GM12865 (cell line): Measurements from ENCODE around the gene CDC42BPB.

Experiments used
- DNase-seq: peaks from one replicate; pipeline ENCODE4 v3.0.0; 2010; ENCODE audit warnings: low read depth
- H3K4me3 ChIP-seq: 2 replicates; pipeline ENCODE4 v1.5.1; 2011; ENCODE audit warnings: mild to moderate bottlenecking, low read depth, low read length, control low read depth
- CTCF ChIP-seq: IDR thresholded peaks from 2 replicates; pipeline ENCODE4 v1.5.1; 2011; ENCODE audit warnings: low read length, control low read depth, low read depth, inconsistent platforms; ENCODE audit not compliant: insufficient read depth; ENCODE audit errors: missing control alignments

CDC42BPB gene

DNA sequence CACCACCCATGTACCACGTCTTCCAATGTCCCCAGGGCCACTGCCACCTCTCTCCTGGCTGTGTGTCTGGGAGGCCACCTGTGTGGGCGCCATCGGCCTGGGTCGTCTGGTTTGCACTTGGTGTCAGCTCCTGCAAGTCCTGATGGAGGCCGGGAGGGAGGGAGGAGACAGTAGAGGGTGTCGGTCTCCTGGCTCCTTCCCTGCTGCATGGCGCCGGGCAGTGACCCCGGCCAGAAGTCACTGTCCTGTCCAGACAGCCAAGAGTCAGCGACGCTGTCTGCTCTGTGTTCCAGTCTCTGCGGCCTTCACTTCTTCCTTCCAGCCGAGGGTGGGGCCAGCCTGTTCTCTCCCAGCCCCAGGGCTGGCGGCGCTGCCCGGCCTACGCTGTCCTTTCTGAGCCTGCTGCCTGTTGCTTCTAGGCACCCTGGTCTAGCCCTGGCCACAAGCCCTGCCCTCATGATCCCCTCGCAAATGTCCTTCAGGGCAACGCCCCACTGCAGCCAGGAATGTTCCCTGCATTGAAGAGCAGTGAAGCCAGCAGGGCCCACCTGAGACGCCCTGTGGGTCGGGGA, 13.7 kb upstream of the CDC42BPB start:
- no peak overlapping the region for H3K4me3 ChIP-seq
- TF ChIP-seq CTCF, result no peak
- no peak for DNase-seq

- H3K4me3 ChIP-seq, result no peak overlapping the region
- TF ChIP-seq CTCF, result no peak
- DNase-seq, result no peak
Measured at GRCh38 chr14:103070263-103070885, 13.0 kb upstream of the CDC42BPB start.

DNA sequence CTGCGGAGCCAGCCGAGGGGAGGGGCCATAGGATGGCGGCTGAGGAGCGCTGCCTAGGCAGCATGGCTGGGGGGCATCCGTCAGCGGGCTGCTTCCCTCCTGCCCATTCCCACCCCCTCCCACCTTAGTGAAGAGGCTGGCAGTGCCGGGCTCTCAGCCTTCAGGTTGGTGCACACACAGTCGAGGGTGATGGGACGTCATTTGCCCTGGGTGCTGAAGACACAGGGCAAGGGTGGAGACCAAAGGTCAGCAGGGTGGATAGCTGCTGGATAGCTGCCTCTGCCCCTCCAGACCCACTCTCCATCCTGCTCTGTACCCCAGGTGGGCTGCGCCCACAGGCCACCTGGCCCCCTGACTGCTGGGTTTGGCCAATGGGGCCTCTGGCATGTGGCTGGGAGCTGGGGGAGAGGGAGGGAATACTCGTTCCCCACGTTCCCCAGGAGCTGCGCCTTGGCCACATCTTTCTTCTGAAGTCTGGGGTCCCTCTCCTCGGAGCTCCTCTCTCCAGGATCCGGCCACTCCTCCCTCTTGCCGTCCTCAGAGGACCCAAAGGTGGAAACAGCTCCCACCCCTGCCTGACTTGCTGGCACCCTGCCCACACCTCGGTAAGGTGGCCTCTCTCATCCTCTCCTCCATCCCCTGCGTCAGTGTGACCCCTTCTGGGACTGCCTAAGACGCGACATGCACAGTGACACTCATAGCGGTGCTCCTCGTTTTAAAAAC, 11.2 kb upstream of the CDC42BPB start:
- DNase-seq, result no peak
- H3K4me3 ChIP-seq, result no peak overlapping the region
- TF ChIP-seq CTCF, result no peak

DNA sequence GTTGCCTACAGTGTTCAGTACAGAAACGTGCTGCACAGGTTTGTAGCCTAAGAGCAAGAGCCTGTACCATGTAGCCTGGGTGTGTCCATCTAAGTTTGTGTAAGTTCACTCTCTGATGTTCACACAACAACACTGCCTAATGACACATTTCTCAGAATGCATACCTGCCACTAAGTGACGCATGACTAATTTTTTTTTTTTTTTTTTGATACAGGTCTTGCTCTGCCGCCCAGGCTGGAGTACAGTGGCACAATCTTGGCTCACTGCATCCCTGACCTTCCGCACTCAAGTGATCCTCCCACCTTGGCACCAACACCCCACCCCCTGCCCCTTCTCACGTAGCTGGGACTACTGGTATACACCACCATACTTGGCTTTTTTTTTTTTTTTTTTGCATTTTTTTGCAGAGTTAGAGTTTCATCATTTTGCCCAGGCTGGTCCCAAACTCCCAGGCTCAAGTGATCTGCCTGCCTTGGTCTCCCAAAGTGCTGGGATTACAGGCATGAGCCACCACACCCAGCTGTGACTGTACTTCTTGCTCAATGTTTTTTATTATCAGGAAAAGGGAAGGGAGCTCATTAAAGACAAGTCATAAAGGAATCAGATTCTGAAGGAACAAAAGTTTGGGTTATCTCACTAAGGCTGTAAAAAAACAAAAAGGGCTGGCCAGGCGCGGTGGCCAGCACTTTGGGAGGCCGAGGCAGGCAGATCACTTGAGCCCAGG, 10.0 kb upstream of the CDC42BPB start:
- no peak for TF ChIP-seq CTCF
- DNase-seq, result no peak
- no peak overlapping the region for H3K4me3 ChIP-seq

GRCh38 chr14:103066399-103066798, 9.1 kb upstream of the CDC42BPB start:
- no peak for TF ChIP-seq CTCF
- no peak overlapping the region for H3K4me3 ChIP-seq
- no peak for DNase-seq

- H3K4me3 ChIP-seq, result no peak overlapping the region
- TF ChIP-seq CTCF, result no peak
- DNase-seq, result no peak
Measured at GRCh38 chr14:103065861-103066260, 8.5 kb upstream of the CDC42BPB start.
